ENCODE measurements around the gene PRKAR1B. TPM values are rescaled to one million over a fixed set of nuclear protein-coding genes. Genes with fewer than 3 reads are reported as not detected.

The PRKAR1B gene
- total RNA-seq, 1 experiment from 2014 or later, result 14.1 TPM

- Histone ChIP-seq H3K36me3 (ENCODE audit: control insufficient read depth in 1 of 2, insufficient read depth in 2 of 2, low read length in 2 of 2) (no peaks in the 10 kb centered on the region), H3K9me2 (ENCODE audit: insufficient read depth) (no peaks in the 10 kb centered on the region), H3K79me2 (ENCODE audit: insufficient read depth, low read length) (no peaks in the 10 kb centered on the region), H3K27ac (ENCODE audit: low read depth, low read length) (no peak overlapping the region; the same call in 1 of the 2 replicates), H3K27me3 (ENCODE audit: insufficient read depth, low read length) (no peaks in the 10 kb centered on the region), H4K20me1 (ENCODE audit: insufficient read depth) (no peaks in the 10 kb centered on the region), H3K4me3 (replicated peaks in 1 of 2; ENCODE audit: low read depth in 1 of 2, low read length in 2 of 2) (no peak overlapping the region), H3K9ac (ENCODE audit: low read length) (no peak overlapping the region), H3K9me3 (ENCODE audit: control insufficient read depth in 1 of 2, insufficient read depth in 1 of 2, low read depth in 1 of 2, low read length in 2 of 2) (no peaks in the 10 kb centered on the region), H2AFZ (ENCODE audit: low read depth, low read length, poor library complexity, severe bottlenecking) (no peak overlapping the region), H3K4me1 (ENCODE audit: control insufficient read depth in 1 of 2, insufficient read depth in 2 of 2, low read length in 2 of 2) (peaks cover 24 to 45% of the 10 kb centered on the region in 2 experiments), H3K4me2 (ENCODE audit: low read length) (no peak overlapping the region)
- ChIA-PET CTCF (interaction anchor here (1.2 to 1.3 kb wide), 2 partner anchors 316 to 317 kb away, joined by 3 to 4 read pairs; no protein-coding TSS in a partner anchor), RAD21 (ENCODE audit: low non-redundant PET in 1 of 2, low total read pairs in 2 of 2, uncharacterized antibody in 2 of 2, unreplicated experiment in 2 of 2) (no interaction called here), POLR2A (interaction anchor here (1.9 kb wide), 1 partner anchor 120 kb away, joined by 4 read pairs; no protein-coding TSS in a partner anchor)
- intact Hi-C loops (cut with micrococcal nuclease), result loop anchor here (2.0 kb wide), 1 partner anchor 315 kb away; no protein-coding TSS in a partner anchor
- BruUV-seq (replicated peaks), result no TSS peak
- TF ChIP-seq EZH2 (IDR thresholded peaks at IDR 0.05), result no peak
- no peak for TF ChIP-seq TCF7L2 (IDR thresholded peaks at IDR 0.05; ENCODE audit: borderline replicate concordance, extremely low read depth, insufficient read depth, insufficient read length)
- TF ChIP-seq CTCF (IDR thresholded peaks at IDR 0.05 in 2 of 3, conservative IDR thresholded peaks at IDR 0.05 in 1 of 3; ENCODE audit: borderline replicate concordance in 1 of 3, insufficient read depth in 1 of 3, low read depth in 2 of 3, low read length in 2 of 3), result no peak
- TF ChIP-seq EZH2phosphoT487 (IDR thresholded peaks at IDR 0.05; ENCODE audit: borderline replicate concordance), result no peak
- TF ChIP-seq SP1 (IDR thresholded peaks at IDR 0.05; ENCODE audit: low read depth), result no peak
- no peak for TF ChIP-seq ATF3 (IDR thresholded peaks at IDR 0.05)
- TF ChIP-seq JUND (IDR thresholded peaks at IDR 0.05), result no peak
- no peak for TF ChIP-seq EGR1 (IDR thresholded peaks at IDR 0.05; ENCODE audit: low read depth)
- TF ChIP-seq SRF (IDR thresholded peaks at IDR 0.05; ENCODE audit: low read depth), result no peak
- TF ChIP-seq POLR2AphosphoS5 (IDR thresholded peaks at IDR 0.05; ENCODE audit: low read depth, low read length), result no peak
- TF ChIP-seq FOSL1 (IDR thresholded peaks at IDR 0.05; ENCODE audit: low read depth), result no peak
- no peak for TF ChIP-seq ZFX (IDR thresholded peaks at IDR 0.05)
- no peak for TF ChIP-seq POLR2A (IDR thresholded peaks at IDR 0.05; ENCODE audit: borderline replicate concordance, extremely low read depth, insufficient read depth, insufficient read length)
- no peak for TF ChIP-seq ZNF274 (IDR thresholded peaks at IDR 0.05; ENCODE audit: low read depth, low read length)
- no peak for TF ChIP-seq SIN3A (IDR thresholded peaks at IDR 0.05; ENCODE audit: low read depth)
- ATAC-seq (no peak), DNase-seq (ENCODE audit: low read depth, low spot score) (no peak)
Observed at GRCh38 chr7:637826-638225, 89.3 kb downstream of the PRKAR1B start.

All from HCT116 (cell line).